GM12873 (cell line): Measurements from ENCODE around the gene MSLN.

Experiments used
- TF ChIP-seq, protein P1 (sequence below): IDR thresholded peaks from 2 replicates; pipeline ENCODE4 v1.5.1; 2012; ENCODE audit warnings: low read depth, mild to moderate bottlenecking, moderate library complexity, low read length, control low read depth; ENCODE audit not compliant: insufficient read depth; ENCODE audit errors: missing control alignments

The MSLN gene

DNA sequence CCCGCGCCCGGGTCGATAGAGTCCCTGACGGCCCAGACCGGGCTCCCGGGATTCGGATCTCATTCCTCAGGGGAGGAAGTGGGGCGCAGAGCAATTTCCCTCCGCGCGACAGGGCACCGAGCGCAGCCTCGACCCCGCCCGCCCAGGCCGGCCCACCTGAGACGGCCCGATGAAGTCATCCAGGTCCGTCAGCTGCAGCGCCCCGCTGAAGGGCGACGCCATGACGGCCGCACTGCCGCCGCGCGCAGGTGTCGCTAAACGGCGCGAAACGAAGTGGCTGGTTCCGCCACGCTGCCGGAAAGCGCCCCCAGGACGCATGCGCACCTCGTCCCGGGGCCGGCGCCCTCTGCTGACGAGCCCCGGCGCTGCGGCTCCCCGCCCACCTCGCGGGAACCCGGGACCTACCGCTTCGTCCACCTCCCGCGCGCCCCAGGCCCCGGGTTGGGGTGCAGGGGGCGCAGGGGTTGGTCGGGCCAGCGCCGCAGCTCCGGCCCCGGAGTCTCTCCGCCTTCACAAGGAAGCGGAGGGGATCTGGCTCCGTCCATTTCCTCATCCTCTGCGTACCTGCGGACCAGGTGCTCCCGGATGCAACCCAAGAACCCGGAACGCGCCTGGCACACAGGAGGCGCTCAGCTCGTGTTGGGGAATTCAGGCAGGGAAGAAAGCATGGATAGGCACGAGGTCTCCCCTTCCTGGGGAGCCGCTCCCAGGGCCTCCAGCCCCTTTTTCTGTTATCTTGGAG, 19.6 kb upstream of the MSLN start, which contains the start of gene CIAO3:
CIAO3 (minus strand) TSS at position 234 of the 742 bp plus-strand sequence; CDS start at position 222, 12 bp downstream.
- TF ChIP-seq, protein P1, sequence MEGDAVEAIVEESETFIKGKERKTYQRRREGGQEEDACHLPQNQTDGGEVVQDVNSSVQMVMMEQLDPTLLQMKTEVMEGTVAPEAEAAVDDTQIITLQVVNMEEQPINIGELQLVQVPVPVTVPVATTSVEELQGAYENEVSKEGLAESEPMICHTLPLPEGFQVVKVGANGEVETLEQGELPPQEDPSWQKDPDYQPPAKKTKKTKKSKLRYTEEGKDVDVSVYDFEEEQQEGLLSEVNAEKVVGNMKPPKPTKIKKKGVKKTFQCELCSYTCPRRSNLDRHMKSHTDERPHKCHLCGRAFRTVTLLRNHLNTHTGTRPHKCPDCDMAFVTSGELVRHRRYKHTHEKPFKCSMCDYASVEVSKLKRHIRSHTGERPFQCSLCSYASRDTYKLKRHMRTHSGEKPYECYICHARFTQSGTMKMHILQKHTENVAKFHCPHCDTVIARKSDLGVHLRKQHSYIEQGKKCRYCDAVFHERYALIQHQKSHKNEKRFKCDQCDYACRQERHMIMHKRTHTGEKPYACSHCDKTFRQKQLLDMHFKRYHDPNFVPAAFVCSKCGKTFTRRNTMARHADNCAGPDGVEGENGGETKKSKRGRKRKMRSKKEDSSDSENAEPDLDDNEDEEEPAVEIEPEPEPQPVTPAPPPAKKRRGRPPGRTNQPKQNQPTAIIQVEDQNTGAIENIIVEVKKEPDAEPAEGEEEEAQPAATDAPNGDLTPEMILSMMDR: peak; percentile 93

- TF ChIP-seq, protein P1: no peak
These were observed 18.4 kb upstream of the MSLN start for GRCh38 chr16:741986-742629.

GRCh38 chr16:743794-744500, 16.6 kb upstream of the MSLN start:
- TF ChIP-seq, protein P1: peak; percentile 45

DNA sequence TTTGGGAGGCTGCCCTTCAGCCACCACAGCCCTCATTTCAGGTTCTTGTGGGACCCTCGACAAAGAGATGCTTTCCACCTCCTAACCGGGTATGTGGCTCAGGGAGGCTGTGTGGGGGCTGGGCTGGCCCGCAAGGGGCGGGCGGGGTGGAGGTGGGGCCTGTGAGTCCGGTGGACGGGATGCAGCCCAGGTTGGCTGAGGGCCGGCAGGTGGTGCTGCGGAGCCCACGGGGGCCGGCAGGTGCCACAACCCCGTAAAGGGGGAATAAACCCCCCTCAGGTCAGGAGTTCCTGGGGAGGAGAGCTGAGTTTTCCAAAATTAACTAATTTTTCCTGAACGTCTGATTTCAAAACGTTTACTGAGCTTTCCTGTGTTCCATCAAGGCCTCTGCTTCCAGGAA, 14.8 kb upstream of the MSLN start:
- TF ChIP-seq, protein P1: peak; percentile 58

DNA sequence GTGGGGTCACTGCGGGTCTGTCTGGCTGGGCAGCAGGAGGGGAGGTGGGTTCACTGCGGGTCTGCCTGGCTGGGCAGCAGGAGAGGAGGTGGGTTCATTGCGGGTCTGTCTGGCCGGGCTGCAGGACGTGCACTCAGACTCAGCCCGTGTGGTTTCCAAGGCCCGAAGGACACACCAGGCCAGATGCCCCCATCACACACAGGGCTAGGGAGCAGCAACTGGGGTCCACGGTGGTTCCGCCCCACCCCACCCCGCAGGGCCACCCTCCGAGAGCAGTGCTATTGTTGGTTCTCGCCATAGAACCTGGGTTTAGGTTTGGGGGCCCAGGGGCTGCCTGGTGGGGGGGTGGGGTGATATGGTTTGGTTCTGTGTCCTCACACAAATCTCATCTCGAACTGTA, 13.9 kb upstream of the MSLN start:
- TF ChIP-seq, protein P1: no peak

DNA sequence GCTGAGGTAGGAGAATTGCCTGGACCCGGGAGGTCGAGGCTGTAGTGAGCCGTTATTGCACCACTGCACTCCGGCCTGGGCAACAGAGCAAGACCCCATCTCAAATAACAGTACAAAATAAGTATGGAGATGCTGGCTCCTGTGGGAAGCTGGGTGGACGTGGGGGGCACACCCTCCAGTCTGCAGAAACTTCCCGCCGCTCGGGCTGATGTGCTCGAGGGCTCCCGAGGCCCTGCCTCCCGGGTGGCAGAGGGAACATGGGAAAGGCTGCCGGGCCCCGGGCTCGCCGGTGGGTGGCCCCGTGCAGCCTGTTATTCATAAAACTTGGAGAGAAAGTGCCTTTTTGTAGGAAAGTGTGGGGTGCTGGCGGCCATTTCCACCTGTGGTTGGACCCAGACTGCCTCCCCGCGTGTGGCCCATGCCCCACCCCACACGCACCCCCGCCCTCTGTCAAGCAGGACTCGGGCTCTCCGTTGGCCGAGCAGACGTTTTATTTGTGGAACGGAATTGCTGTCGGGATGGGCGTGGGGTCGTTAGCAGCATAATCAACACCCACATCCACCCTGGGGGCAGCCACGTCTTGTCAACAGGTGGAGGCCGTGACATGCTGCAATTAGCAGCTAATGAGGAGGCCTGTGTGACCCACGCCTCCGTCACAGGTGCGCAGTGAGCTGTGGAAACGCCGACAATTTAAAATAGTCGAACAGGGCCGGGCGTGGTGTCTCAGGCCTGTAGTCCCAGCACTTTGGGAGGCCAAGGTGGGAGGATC, 12.4 kb upstream of the MSLN start:
- TF ChIP-seq, protein P1: no peak

GRCh38 chr16:749010-749409, 11.5 kb upstream of the MSLN start:
- TF ChIP-seq, protein P1: no peak
